MCF 10A (cell line): ENCODE data around the gene RBM24. TPM values are rescaled to one million over a fixed set of nuclear protein-coding genes. Genes with fewer than 3 reads are reported as not detected.

Experiments used
- BruUV-seq: library from RNA; stranded (reverse); fragments of 400-500 nt; replicated peaks from 2 replicates; lab custom pipeline; 2021; lab: Mats Ljungman, UMichigan
- CTCF ChIA-PET: fragments of 300-600 bp; sonication (Branson Sonifier 250); formaldehyde crosslinking; extraction: SDS; loops from one replicate; lab custom pipeline; 2021; ENCODE audit warnings: antibody characterized with exemption, inconsistent platforms; lab: Yijun Ruan, JAX
- POLR2A ChIA-PET: fragments of 300-600, 350-650 bp; sonication (Branson Sonifier 250); formaldehyde crosslinking; extraction: SDS; loops from one replicate; lab custom pipeline; 2020; ENCODE audit warnings: antibody characterized with exemption, inconsistent platforms; lab: Yijun Ruan, JAX
- DNase-seq: peaks from one replicate; pipeline ENCODE4 v3.0.0-alpha.2; 2018; ENCODE audit not compliant: unreplicated experiment
- H3K27ac Mint-ChIP-seq: one replicate; pipeline ENCODE4 v1.8.0; 2022; ENCODE audit warnings: mild to moderate bottlenecking, low read depth, mixed read lengths; ENCODE audit not compliant: unreplicated experiment
- H3K27me3 Mint-ChIP-seq: one replicate; pipeline ENCODE4 v1.8.0; 2022; ENCODE audit warnings: mixed read lengths; ENCODE audit not compliant: insufficient read depth, unreplicated experiment
- H3K36me3 Mint-ChIP-seq: one replicate; pipeline ENCODE4 v1.8.0; 2022; ENCODE audit warnings: mild to moderate bottlenecking, moderate library complexity, mixed read lengths; ENCODE audit not compliant: insufficient read depth, unreplicated experiment
- H3K4me1 Mint-ChIP-seq: one replicate; pipeline ENCODE4 v1.8.0; 2022; ENCODE audit warnings: mixed read lengths; ENCODE audit not compliant: insufficient read depth, unreplicated experiment
- H3K4me3 Mint-ChIP-seq: one replicate; pipeline ENCODE4 v1.8.0; 2022; ENCODE audit warnings: mild to moderate bottlenecking, moderate library complexity, mixed read lengths; ENCODE audit not compliant: unreplicated experiment
- H3K9me3 Mint-ChIP-seq: one replicate; pipeline ENCODE4 v1.8.0; 2022; ENCODE audit warnings: mixed read lengths; ENCODE audit not compliant: unreplicated experiment
- intact Hi-C: fragments of 100-400 bp; cut with micrococcal nuclease; formaldehyde crosslinking; loops from 2 replicates; pipeline ENCODE4 v1.14.1; 2022
- total RNA-seq: library from RNA; stranded (reverse); gene quantifications from 2 replicates; pipeline ENCODE4 v1.2.3, GENCODE V29; 2022
- TF ChIP-seq, protein P1 (sequence below): fragments of 200-600 bp; IDR thresholded peaks from one replicate; pipeline ENCODE4 v1.8.0; 2022; ENCODE audit warnings: antibody characterized with exemption, mild to moderate bottlenecking; ENCODE audit not compliant: unreplicated experiment

RBM24 gene
- total RNA-seq, 1 experiment from 2014 or later = not detected

DNA sequence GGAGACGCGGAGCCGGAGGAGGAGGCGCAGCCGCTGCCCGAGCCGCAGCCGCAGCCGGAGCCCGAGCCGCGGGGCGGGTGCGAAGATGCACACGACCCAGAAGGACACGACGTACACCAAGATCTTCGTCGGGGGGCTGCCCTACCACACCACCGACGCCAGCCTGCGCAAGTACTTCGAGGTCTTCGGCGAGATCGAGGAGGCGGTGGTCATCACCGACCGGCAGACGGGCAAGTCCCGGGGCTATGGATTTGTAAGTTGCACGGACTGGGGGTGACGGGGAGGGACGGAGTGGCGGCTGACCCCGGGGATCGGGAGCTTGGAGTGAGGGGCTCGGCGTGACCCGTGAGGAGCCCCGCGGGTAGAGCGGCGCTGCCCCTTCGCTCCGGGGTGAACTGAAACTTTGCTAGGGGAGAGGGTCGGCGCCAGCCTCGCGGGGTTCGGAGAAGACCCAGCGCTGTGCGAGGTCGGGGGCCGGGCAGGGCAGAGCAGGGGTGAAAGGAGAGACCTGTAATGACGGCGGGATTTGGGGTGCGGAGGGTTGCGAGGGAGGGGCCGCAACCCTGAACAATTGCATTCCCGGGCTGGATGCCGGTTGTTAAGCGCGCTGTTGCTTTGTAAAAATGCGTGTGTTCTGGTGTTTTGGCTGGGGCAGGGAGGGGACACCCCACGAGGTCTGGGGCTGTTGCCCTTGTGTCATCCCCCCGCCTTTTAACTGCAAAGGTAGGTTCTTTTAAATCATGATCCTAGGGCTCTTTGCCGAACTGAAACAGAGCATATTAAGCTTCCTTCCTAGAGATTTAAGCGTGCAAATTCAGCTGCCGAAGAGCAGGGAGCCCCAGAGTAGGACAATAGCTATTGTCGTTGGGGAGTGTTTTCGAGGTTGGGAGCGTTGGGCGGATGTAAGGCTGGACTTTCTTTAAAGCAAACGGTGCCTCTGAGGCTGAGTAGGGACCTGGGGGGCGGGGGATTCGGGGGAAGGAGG lies 628 bp downstream of the RBM24 start:
- CTCF ChIA-PET = no interaction called here
- POLR2A ChIA-PET = interaction anchor here (0.6 kb wide), 1 partner anchor 180 kb away, joined by 3 read pairs; no protein-coding TSS in a partner anchor
- Mint-ChIP-seq H3K4me1 (peaks cover 16% of the 10 kb centered on the region), H3K4me3 (peak overlapping the region; percentile 76), H3K27me3 (no peaks in the 10 kb centered on the region), H3K27ac (no peak overlapping the region), H3K36me3 (no peaks in the 10 kb centered on the region), H3K9me3 (no peaks in the 10 kb centered on the region)
- intact Hi-C loops = loop anchor here (5.0 kb wide), 2 partner anchors 111 to 301 kb away; partner anchors contain the start of gene CAP2
- DNase-seq = no peak
- no TSS peak for BruUV-seq
- TF ChIP-seq, protein P1, sequence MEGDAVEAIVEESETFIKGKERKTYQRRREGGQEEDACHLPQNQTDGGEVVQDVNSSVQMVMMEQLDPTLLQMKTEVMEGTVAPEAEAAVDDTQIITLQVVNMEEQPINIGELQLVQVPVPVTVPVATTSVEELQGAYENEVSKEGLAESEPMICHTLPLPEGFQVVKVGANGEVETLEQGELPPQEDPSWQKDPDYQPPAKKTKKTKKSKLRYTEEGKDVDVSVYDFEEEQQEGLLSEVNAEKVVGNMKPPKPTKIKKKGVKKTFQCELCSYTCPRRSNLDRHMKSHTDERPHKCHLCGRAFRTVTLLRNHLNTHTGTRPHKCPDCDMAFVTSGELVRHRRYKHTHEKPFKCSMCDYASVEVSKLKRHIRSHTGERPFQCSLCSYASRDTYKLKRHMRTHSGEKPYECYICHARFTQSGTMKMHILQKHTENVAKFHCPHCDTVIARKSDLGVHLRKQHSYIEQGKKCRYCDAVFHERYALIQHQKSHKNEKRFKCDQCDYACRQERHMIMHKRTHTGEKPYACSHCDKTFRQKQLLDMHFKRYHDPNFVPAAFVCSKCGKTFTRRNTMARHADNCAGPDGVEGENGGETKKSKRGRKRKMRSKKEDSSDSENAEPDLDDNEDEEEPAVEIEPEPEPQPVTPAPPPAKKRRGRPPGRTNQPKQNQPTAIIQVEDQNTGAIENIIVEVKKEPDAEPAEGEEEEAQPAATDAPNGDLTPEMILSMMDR = no peak

DNA sequence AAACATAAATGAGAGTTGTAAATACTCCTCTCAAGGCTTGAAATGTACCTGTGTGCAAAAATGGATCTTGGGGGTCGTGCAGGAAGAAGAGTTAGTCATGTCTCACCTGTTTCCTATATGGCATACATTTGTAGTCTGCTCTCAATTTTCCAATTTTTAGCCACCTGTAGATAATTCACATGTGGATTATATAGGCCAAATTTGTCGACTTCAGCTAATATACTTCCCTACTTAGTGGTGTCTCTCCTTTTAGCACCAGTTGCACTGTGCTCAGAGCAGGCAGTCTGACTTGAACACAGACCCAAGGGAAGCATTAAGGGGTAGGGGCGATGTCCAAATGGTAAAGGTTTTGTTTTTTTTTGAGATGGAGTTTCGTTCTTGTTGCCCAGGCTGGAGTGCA lies 1.9 kb downstream of the RBM24 start:
- ChIA-PET POLR2A (interaction anchor here (0.7 kb wide), 1 partner anchor 38 kb away, joined by 3 read pairs; no protein-coding TSS in a partner anchor), CTCF (no interaction called here)
- DNase-seq = no peak
- TF ChIP-seq, protein P1 = no peak
- Mint-ChIP-seq H3K9me3 (no peaks in the 10 kb centered on the region), H3K27ac (no peak overlapping the region), H3K36me3 (no peaks in the 10 kb centered on the region), H3K27me3 (no peaks in the 10 kb centered on the region), H3K4me3 (no peak overlapping the region), H3K4me1 (peaks cover 14% of the 10 kb centered on the region)
- BruUV-seq = no TSS peak
- intact Hi-C loops = loop anchor here (5.0 kb wide), 2 partner anchors 109 to 299 kb away; partner anchors contain the start of gene CAP2

DNA sequence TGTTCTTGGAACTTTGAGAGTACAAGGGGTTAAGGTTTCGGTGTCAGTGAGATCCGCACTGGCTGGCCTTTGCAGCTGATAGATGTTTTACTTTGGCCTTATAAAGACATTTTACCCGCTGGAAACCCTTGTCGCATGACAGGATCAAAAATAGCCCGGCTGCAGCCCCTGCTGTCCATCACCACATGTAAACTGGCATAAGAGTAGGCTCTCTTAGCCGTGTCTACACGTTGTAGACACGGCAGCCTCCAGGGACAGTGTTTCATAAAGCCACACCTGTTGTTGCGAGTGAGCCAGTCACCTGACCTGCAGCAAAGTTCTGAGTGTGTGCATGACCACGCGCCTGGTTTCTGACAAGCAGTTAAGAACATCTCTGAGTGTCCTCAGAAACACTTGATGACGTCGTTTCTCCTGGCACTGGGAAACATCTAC lies 8.5 kb downstream of the RBM24 start:
- Mint-ChIP-seq H3K27ac (no peak overlapping the region), H3K4me3 (no peak overlapping the region), H3K4me1 (no peaks in the 10 kb centered on the region), H3K27me3 (no peaks in the 10 kb centered on the region), H3K36me3 (no peaks in the 10 kb centered on the region), H3K9me3 (no peaks in the 10 kb centered on the region)
- no TSS peak for BruUV-seq
- TF ChIP-seq, protein P1 = no peak
- intact Hi-C loops = no loop called here
- ChIA-PET POLR2A (no interaction called here), CTCF (no interaction called here)
- no peak for DNase-seq

DNA sequence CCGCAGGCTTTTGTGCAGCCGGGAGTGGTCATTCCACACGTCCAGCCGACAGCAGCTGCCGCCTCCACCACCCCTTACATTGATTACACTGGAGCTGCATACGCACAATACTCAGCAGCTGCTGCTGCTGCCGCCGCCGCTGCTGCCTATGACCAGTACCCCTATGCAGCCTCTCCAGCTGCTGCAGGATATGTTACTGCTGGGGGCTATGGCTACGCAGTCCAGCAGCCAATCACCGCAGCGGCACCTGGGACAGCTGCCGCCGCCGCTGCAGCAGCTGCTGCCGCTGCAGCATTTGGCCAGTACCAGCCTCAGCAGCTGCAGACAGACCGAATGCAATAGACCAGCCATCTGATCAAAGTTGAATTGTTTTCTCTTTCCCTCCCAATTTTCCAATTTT lies 10.6 kb downstream of the RBM24 start:
- Mint-ChIP-seq H3K36me3 (no peaks in the 10 kb centered on the region), H3K9me3 (no peaks in the 10 kb centered on the region), H3K4me3 (no peak overlapping the region), H3K27me3 (no peaks in the 10 kb centered on the region), H3K4me1 (no peaks in the 10 kb centered on the region), H3K27ac (no peak overlapping the region)
- DNase-seq = no peak
- CTCF ChIA-PET = no interaction called here
- no TSS peak for BruUV-seq
- intact Hi-C loops = no loop called here
- POLR2A ChIA-PET = no interaction called here
- TF ChIP-seq, protein P1 = no peak
